K562 (cell line): ENCODE measurements around the gene MYH7. TPM values are rescaled to one million over a fixed set of nuclear protein-coding genes. Genes with fewer than 3 reads are reported as not detected.
"Not testable (repeated sequence)": the region's sequence is repeated elsewhere in the genome, so short reads cannot be mapped to it uniquely, and the experiment has no call there.

Experiments used
- ATAC-seq: fragments of 200-7000 bp; cut with Tn5 transposase; 3 replicates; pipeline ENCODE4 v1.9.1; 2020; ENCODE audit warnings: moderate library complexity
- BruUV-seq: library from RNA; stranded (reverse); fragments of 400-500 nt; replicated peaks from 2 replicates; lab custom pipeline; 2021; lab: Mats Ljungman, UMichigan
- CTCF ChIA-PET: fragments of 300-600 bp; formaldehyde crosslinking; extraction: SDS; loops from one replicate; lab custom pipeline; 2021; ENCODE audit warnings: low intra/inter-chr PET ratio; lab: Yijun Ruan, JAX
- POLR2A ChIA-PET: fragments of 300-600, 350-650 bp; sonication (Branson Sonifier 250); formaldehyde crosslinking; extraction: SDS; loops from one replicate; lab custom pipeline; 2021; ENCODE audit warnings: antibody characterized with exemption, inconsistent platforms; lab: Yijun Ruan, JAX
- DNase-seq, 4 experiments: peaks; one replicate each; pipeline versions ENCODE4 v3.0.0 to v3.0.0-alpha.2; 2011 to 2018; ENCODE audit warnings: low spot score in 3 of 4, mixed read lengths in 3 of 4; ENCODE audit errors: extremely low read depth in 1 of 4
- FAIRE-seq: peaks from 2 replicates; lab custom pipeline; 2011; peaks lifted over from hg19 to GRCh38; lab: Jason Lieb, UNC
- H2AFZ ChIP-seq: 2 replicates; pipeline ENCODE4 v1.6.0; 2011; ENCODE audit warnings: low read depth, low read length, control low read depth, inconsistent platforms
- H3K27ac ChIP-seq: fragments of 200-600 bp; 3 replicates; pipeline ENCODE4 v1.8.0; 2011; ENCODE audit warnings: low read depth, mild to moderate bottlenecking, control low read depth, inconsistent platforms, low read length, moderate library complexity, mixed read lengths; ENCODE audit errors: extremely low read depth
- H3K27me3 ChIP-seq, 2 experiments: fragments of 300-600 bp in 1 of 2; 2 replicates in 1 of 2; 3 replicates in 1 of 2; pipeline versions ENCODE4 v1.6.0 to v1.8.0; 2011; ENCODE audit warnings: inconsistent platforms in 2 of 2, low read length in 2 of 2, mild to moderate bottlenecking in 1 of 2, mixed read lengths in 1 of 2, moderate library complexity in 1 of 2; ENCODE audit not compliant: control insufficient read depth in 2 of 2, insufficient read depth in 2 of 2
- H3K36me3 ChIP-seq: fragments of 300-600 bp; 3 replicates; pipeline ENCODE4 v1.8.0; 2011; ENCODE audit warnings: mild to moderate bottlenecking, low read length, inconsistent platforms; ENCODE audit not compliant: control insufficient read depth, insufficient read depth
- H3K4me1 ChIP-seq, 2 experiments: fragments of 200-600 bp in 1 of 2; replicated peaks in 1 of 2; 2 replicates in 1 of 2; 3 replicates in 1 of 2; pipeline versions ENCODE4 v1.5.1 to v1.8.0; 2011; ENCODE audit warnings: inconsistent platforms in 2 of 2, low read length in 2 of 2, mild to moderate bottlenecking in 1 of 2, mixed read lengths in 1 of 2, moderate library complexity in 1 of 2; ENCODE audit not compliant: control insufficient read depth in 2 of 2, insufficient read depth in 2 of 2
- H3K4me2 ChIP-seq: 2 replicates; pipeline ENCODE4 v1.6.1; 2011; ENCODE audit warnings: low read length, control low read depth, inconsistent platforms, mixed read lengths; ENCODE audit not compliant: insufficient read depth
- H3K4me3 ChIP-seq: fragments of 200-600 bp; sonication (generic), shearing (Covaris generic); 2 replicates; pipeline ENCODE4 v1.5.1; 2016; ENCODE audit warnings: control low read depth, inconsistent platforms
- H3K79me2 ChIP-seq: fragments of 200-600 bp; 3 replicates; pipeline ENCODE4 v1.8.0; 2011; ENCODE audit warnings: low read length, inconsistent platforms; ENCODE audit not compliant: control insufficient read depth, insufficient read depth
- H3K9ac ChIP-seq, 2 experiments: 2 replicates each; pipeline versions ENCODE4 v1.6.0 to v1.6.1; 2011; ENCODE audit warnings: low read depth in 2 of 2, low read length in 2 of 2, control low read depth in 1 of 2, inconsistent platforms in 1 of 2, mild to moderate bottlenecking in 1 of 2, mixed read lengths in 1 of 2; ENCODE audit not compliant: insufficient read depth in 1 of 2
- H3K9me1 ChIP-seq: one replicate; pipeline ENCODE4 v1.6.0; 2011; ENCODE audit warnings: inconsistent platforms, mild to moderate bottlenecking, low read length, moderate library complexity; ENCODE audit not compliant: control insufficient read depth, insufficient read depth
- H3K9me3 ChIP-seq: replicated peaks from 2 replicates; pipeline ENCODE4 v1.5.1; 2011; ENCODE audit warnings: low read depth, low read length, inconsistent platforms; ENCODE audit not compliant: control insufficient read depth, insufficient read depth
- H4K20me1 ChIP-seq: replicated peaks from 2 replicates; pipeline ENCODE4 v1.6.1; 2011; ENCODE audit warnings: low read length, inconsistent platforms, mixed read lengths; ENCODE audit not compliant: control insufficient read depth, insufficient read depth
- ZNF12 ChIP-seq: sonication (generic); formaldehyde crosslinking; IDR thresholded peaks from 2 replicates; pipeline ENCODE4 v1.4.0; 2020; ENCODE audit warnings: mild to moderate bottlenecking, missing genetic modification reagents
- ZZZ3 ChIP-seq: fragments of 450-650 bp; IDR thresholded peaks from 2 replicates; pipeline ENCODE4 v1.6.1; 2016; ENCODE audit warnings: antibody characterized with exemption, mild to moderate bottlenecking, moderate library complexity
- WGBS: fragments of 100-300 bp; shearing (Covaris generic); methylation state at CpG from one replicate; pipeline ENCODE4 v1.1.6; 2016; ENCODE audit warnings: low coverage, mixed read lengths; ENCODE audit not compliant: insufficient coverage; ENCODE audit errors: missing lambda C conversion rate; 5-methylcytosine and 5-hydroxymethylcytosine counted together
- in situ Hi-C: fragments of 300-500 bp; cut with MboI; formaldehyde crosslinking; loops from 4 replicates; pipeline ENCODE4 v1.15.0; 2018; ENCODE audit warnings: inconsistent platforms, mixed read lengths
- intact Hi-C: fragments of 100-400 bp; cut with micrococcal nuclease; formaldehyde crosslinking; loops from 2 replicates; pipeline ENCODE4 v1.14.2; 2022
- polyA plus RNA-seq, 8 experiments: library from polyadenylated mRNA; depleted of rRNA in 4 of 8; stranded (reverse) in 5 of 8; unstranded in 3 of 8; fragments of >200 nt; fragmentation: Nextera tagmentation in 2 of 8; fragmentation: Illumina TruSeq in 1 of 8; extraction: Ambion mirVana in 2 of 8; extraction: Trizol in 1 of 8; gene quantifications; 2 replicates each; pipeline versions ENCODE4 v1.2.1 to v1.2.3, GENCODE V29; 2011 to 2014; ENCODE audit warnings: inconsistent platforms in 1 of 8, missing spikeins in 1 of 8
- total RNA-seq, 7 experiments: library from RNA; depleted of rRNA in 6 of 7; stranded (reverse); fragments of >200 nt in 6 of 7; fragmentation: Illumina TruSeq in 2 of 7; extraction: Trizol in 2 of 7; gene quantifications; 2 replicates each; pipeline versions ENCODE4 v1.2.1 to v1.2.3, GENCODE V29; 2011 to 2021; ENCODE audit warnings: low replicate concordance in 1 of 7

Gene MYH7
- total and polyA plus RNA-seq, 9 of the 15 experiments (the other 6 are each of a cell fraction or from before 2014, with no cell fraction given), result not detected

GRCh38 chr14:23428686-23429495 is 6.6 kb downstream of the MYH7 start:
- Histone ChIP-seq H3K9ac (no peak overlapping the region), H3K4me3 (no peak overlapping the region), H3K4me1 (no peaks in the 10 kb centered on the region), H3K9me3 (no peaks in the 10 kb centered on the region), H3K9me1 (no peaks in the 10 kb centered on the region), H3K36me3 (no peaks in the 10 kb centered on the region), H3K27me3 (peaks cover 0 to 57% of the 10 kb centered on the region in 2 experiments; a peak in 4 of 5 replicates), H3K4me2 (no peak overlapping the region), H2AFZ (no peak overlapping the region), H3K27ac (no peak overlapping the region), H3K79me2 (no peaks in the 10 kb centered on the region), H4K20me1 (no peaks in the 10 kb centered on the region; the same call in 1 of the 2 replicates)
- WGBS, result under 1% methylated on average over 10 of the region's 13 CpGs
- ChIA-PET POLR2A (no interaction called here), CTCF (no interaction called here)
- no peak for FAIRE-seq
- TF ChIP-seq ZZZ3 (no peak), ZNF12 (no peak)
- DNase-seq, result no peak
- BruUV-seq, result no TSS peak
- in situ Hi-C loops, result no loop called here
- no peak for ATAC-seq
- intact Hi-C loops, result no loop called here

- POLR2A ChIA-PET, CTCF ChIA-PET: not testable (repeated sequence)
These were observed 9.7 kb downstream of the MYH7 start for GRCh38 chr14:23425798-23426197.

More at GRCh38 chr14:23425798-23426197, 9.7 kb downstream of the MYH7 start:
- ATAC-seq, FAIRE-seq, H3K9ac ChIP-seq, H3K4me3 ChIP-seq, H2AFZ ChIP-seq, H3K4me2 ChIP-seq, DNase-seq, in situ Hi-C loops, H3K9me3 ChIP-seq, H3K27ac ChIP-seq, H3K79me2 ChIP-seq, BruUV-seq, intact Hi-C loops, H3K4me1 ChIP-seq, H3K9me1 ChIP-seq, H4K20me1 ChIP-seq, H3K36me3 ChIP-seq: not testable (repeated sequence)
- peaks cover 2 to 46% of the 10 kb centered on the region in 2 experiments; a peak in 4 of 5 replicates for H3K27me3 ChIP-seq
- WGBS, result 0% methylated on average over 2 of the region's 6 CpGs
